Gastrocnemius medialis (tissue), 4 donors: ENCODE measurements around the gene COX5B. TPM values are rescaled to one million over a fixed set of nuclear protein-coding genes. Genes with fewer than 3 reads are reported as not detected.

Experiments
- ATAC-seq, 2 donors: fragments of 150-250 bp; one replicate each; pipeline ENCODE4 v1.9.1; 2016
- DNase-seq, 2 donors: peaks; one replicate each; pipeline ENCODE4 v3.0.0-alpha.2; 2019
- H3K27ac ChIP-seq, 4 donors: fragments of 200-600 bp; sonication (generic); 1 replicate in 1 of 4; 2 replicates in 3 of 4; pipeline ENCODE4 v1.5.1; 2016 to 2018; ENCODE audit warnings: mild to moderate bottlenecking in 2 of 4, moderate library complexity in 1 of 4
- H3K27me3 ChIP-seq, 3 donors: fragments of 200-600 bp; sonication (generic) in 2 of 3; 1 replicate in 1 of 3; 2 replicates in 2 of 3; pipeline versions ENCODE4 v1.5.1 to v1.6.0; 2016 to 2019; ENCODE audit warnings: mild to moderate bottlenecking in 1 of 3, moderate library complexity in 1 of 3
- H3K36me3 ChIP-seq, 2 donors: fragments of 200-600 bp; sonication (generic) in 1 of 2; one replicate each; pipeline ENCODE4 v1.5.1; 2017 to 2018
- H3K4me1 ChIP-seq, 2 donors: fragments of 200-600 bp; sonication (generic) in 1 of 2; one replicate each; pipeline ENCODE4 v1.5.1; 2016 to 2017; ENCODE audit warnings: mild to moderate bottlenecking in 2 of 2
- H3K4me3 ChIP-seq, 4 donors: fragments of 200-600 bp; sonication (generic) in 3 of 4; 1 replicate in 1 of 4; 2 replicates in 3 of 4; pipeline ENCODE4 v1.5.1; 2016 to 2019; ENCODE audit warnings: mild to moderate bottlenecking in 2 of 4
- H3K9me3 ChIP-seq, 3 donors: fragments of 200-600 bp; sonication (generic) in 2 of 3; 1 replicate in 1 of 3; 2 replicates in 2 of 3; pipeline ENCODE4 v1.5.1; 2016 to 2019
- CTCF ChIP-seq, 5 experiments: fragments of 450-650 bp in 3 of 5; fragments of 200-600 bp in 2 of 5; sonication (generic) in 2 of 5; IDR thresholded peaks in 4 of 5; conservative IDR thresholded peaks in 1 of 5; 1 replicate in 4 of 5; 2 replicates in 1 of 5; pipeline ENCODE4 v1.5.1; 2016 to 2019; ENCODE audit warnings: antibody characterized with exemption in 5 of 5, mild to moderate bottlenecking in 3 of 5, moderate library complexity in 3 of 5
- POLR2A ChIP-seq, 2 donors: fragments of 450-650 bp; IDR thresholded peaks; one replicate each; pipeline ENCODE4 v1.6.1; 2017; ENCODE audit warnings: antibody characterized with exemption in 2 of 2, mild to moderate bottlenecking in 2 of 2, moderate library complexity in 2 of 2
- in situ Hi-C, 4 donors: fragments of 200-750 bp; cut with MboI; loops; one replicate each; pipeline versions ENCODE4 v1.15.0 to v1.8.0; 2017; ENCODE audit warnings: low sequenced_read_pairs in 4 of 4
- intact Hi-C: fragments of 100-400 bp; cut with DNase I; formaldehyde crosslinking; loops from one replicate; pipeline ENCODE4 v1.15.1; 2023; ENCODE audit warnings: low total_unique reads
- total RNA-seq, 4 donors: library from RNA; depleted of rRNA; stranded (reverse); fragments of >200 nt; gene quantifications; one replicate each; pipeline versions ENCODE4 v1.1.0 to v1.2.3, GENCODE V29; 2016

Gene COX5B
- total RNA-seq, 4 donors from 2014 or later = 742 to 1,417 (median 1,247) TPM

DNA sequence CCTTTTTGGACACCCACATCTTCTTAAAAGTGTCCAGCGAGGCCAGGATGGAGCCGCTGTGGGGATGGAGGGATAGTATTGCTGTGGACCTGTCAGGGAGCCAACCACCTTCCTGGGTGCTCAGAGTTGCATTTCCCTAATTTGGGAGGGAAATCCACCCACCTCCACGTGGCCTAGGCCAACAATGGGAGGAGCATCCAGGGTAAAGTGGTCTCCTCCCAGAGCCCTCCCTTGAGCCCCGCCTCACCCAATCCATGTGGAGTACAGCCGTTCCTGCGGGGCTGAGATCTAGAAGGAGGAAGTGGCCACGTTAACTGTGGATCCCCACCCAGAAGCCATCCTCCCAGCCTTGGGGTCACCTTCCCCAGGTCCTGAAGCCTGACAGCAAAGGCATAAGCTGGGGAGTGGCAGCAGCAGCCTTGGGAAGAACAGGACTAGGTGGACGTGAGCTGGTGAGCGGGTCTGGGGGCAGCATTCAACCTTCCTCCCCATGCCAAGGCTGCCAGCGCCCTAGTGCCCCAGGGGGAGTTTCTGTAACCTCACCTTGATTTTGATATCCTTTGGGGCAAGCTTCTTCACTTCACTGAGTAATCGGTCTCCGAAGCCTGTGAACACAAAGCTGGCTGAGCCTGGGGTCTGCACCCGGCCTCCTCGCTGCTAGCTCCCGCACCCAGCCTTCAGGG lies 11.2 kb downstream of the COX5B start:
- no peak for DNase-seq
- H3K36me3 ChIP-seq = peaks cover 0 to 46% of the 10 kb centered on the region in 2 donors
- ATAC-seq = no peak
- no peak overlapping the region for H3K27ac ChIP-seq
- peaks cover 13 to 15% of the 10 kb centered on the region in 2 donors for H3K4me1 ChIP-seq
- TF ChIP-seq POLR2A (IDR thresholded peaks at IDR 0.05) (no peak), CTCF (IDR thresholded peaks at IDR 0.05 in 4 of 5, conservative IDR thresholded peaks at IDR 0.05 in 1 of 5) (no peak)
- no peak overlapping the region for H3K4me3 ChIP-seq
- H3K27me3 ChIP-seq = no peaks in the 10 kb centered on the region
- intact Hi-C loops (no loop called here), in situ Hi-C loops (loop anchor here in 1 of 4 donors (25.0 kb wide), 1 partner anchor 1120 kb away; the partner anchor contains the start of gene ARID5A)
- no peaks in the 10 kb centered on the region for H3K9me3 ChIP-seq

GRCh38 chr2:97657986-97658690 lies 12.3 kb downstream of the COX5B start:
- ATAC-seq (no peak), DNase-seq (no peak)
- no peaks in the 10 kb centered on the region for H3K9me3 ChIP-seq
- H3K4me3 ChIP-seq = no peak overlapping the region
- intact Hi-C loops = no loop called here
- no peak for TF ChIP-seq CTCF (IDR thresholded peaks at IDR 0.05 in 4 of 5, conservative IDR thresholded peaks at IDR 0.05 in 1 of 5)
- peaks cover 23 to 26% of the 10 kb centered on the region in 2 donors for H3K4me1 ChIP-seq
- in situ Hi-C loops = loop anchor here in 1 of 4 donors (25.0 kb wide), 1 partner anchor 1121 kb away; the partner anchor contains the start of gene ARID5A
- no peaks in the 10 kb centered on the region for H3K27me3 ChIP-seq
- peaks cover 0 to 46% of the 10 kb centered on the region in 2 donors for H3K36me3 ChIP-seq
- H3K27ac ChIP-seq = no peak overlapping the region

DNA sequence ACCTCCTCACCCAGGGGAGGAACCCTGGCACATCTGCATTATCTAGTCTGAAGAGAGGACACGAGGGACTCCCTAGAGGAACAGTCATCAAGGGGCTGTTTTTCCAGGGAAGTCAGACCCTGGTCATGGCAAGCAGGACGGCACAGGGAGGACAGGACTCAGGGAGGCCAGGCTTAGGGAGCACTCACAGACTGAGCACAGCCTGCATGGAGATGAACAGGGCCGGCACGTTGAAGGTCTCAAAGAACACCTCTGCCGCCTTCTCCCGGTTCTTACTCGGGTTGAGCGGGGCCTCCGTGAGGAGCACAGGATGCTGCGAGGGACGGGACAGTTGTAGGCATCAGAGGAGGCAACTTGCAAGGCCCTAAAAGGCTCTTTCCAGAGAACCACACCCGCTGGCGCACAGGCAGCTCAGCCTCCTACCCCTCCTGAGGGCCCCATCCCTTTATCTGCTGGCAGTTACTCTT lies 12.9 kb downstream of the COX5B start:
- H3K9me3 ChIP-seq = no peaks in the 10 kb centered on the region
- in situ Hi-C loops (loop anchor here in 1 of 4 donors (25.0 kb wide), 1 partner anchor 1121 kb away; the partner anchor contains the start of gene ARID5A), intact Hi-C loops (no loop called here)
- DNase-seq (no peak), ATAC-seq (no peak)
- peaks cover 23 to 26% of the 10 kb centered on the region in 2 donors for H3K4me1 ChIP-seq
- TF ChIP-seq CTCF (IDR thresholded peaks at IDR 0.05 in 4 of 5, conservative IDR thresholded peaks at IDR 0.05 in 1 of 5) = no peak
- no peak for TF ChIP-seq POLR2A (IDR thresholded peaks at IDR 0.05)
- H3K36me3 ChIP-seq = peaks cover 0 to 46% of the 10 kb centered on the region in 2 donors
- H3K27me3 ChIP-seq = no peaks in the 10 kb centered on the region
- H3K27ac ChIP-seq = no peak overlapping the region
- no peak overlapping the region for H3K4me3 ChIP-seq

- Histone ChIP-seq H3K27me3 (no peaks in the 10 kb centered on the region), H3K9me3 (no peaks in the 10 kb centered on the region), H3K36me3 (peaks cover 0 to 46% of the 10 kb centered on the region in 2 donors), H3K4me1 (peaks cover 23 to 26% of the 10 kb centered on the region in 2 donors), H3K27ac (no peak overlapping the region), H3K4me3 (no peak overlapping the region)
- TF ChIP-seq POLR2A (IDR thresholded peaks at IDR 0.05) (no peak), CTCF (IDR thresholded peaks at IDR 0.05 in 4 of 5, conservative IDR thresholded peaks at IDR 0.05 in 1 of 5) (no peak)
- in situ Hi-C loops (loop anchor here in 1 of 4 donors (25.0 kb wide), 1 partner anchor 1122 kb away; the partner anchor contains the start of gene ARID5A), intact Hi-C loops (no loop called here)
- ATAC-seq (no peak), DNase-seq (no peak)
These were observed 13.6 kb downstream of the COX5B start for GRCh38 chr2:97659256-97660043.
